ENCODE measurements around the gene PTGIR. TPM values are rescaled to one million over a fixed set of nuclear protein-coding genes. Genes with fewer than 3 reads are reported as not detected.

Gene PTGIR
- total RNA-seq, 1 donor from 2014 or later: 10.8 TPM

- intact Hi-C loops (cut with DNase I): no loop called here
- H3K27me3 ChIP-seq: no peaks in the 10 kb centered on the region
- H3K36me3 ChIP-seq: no peaks in the 10 kb centered on the region
- H3K27ac ChIP-seq: peak overlapping the region; percentile 97
- H3K4me1 ChIP-seq: peaks cover 45% of the 10 kb centered on the region
- DNase-seq (ENCODE audit: extremely low spot score in 2 of 2): peak in 1 of 2 donors; percentile 99
- no peaks in the 10 kb centered on the region for H3K9me3 ChIP-seq
- TF ChIP-seq POLR2A (IDR thresholded peaks at IDR 0.05) (peak in 1 of 2 donors; percentile 5), POLR2AphosphoS5 (IDR thresholded peaks at IDR 0.05; ENCODE audit: insufficient read depth in 1 of 2, low read depth in 1 of 2) (peak; percentile 86 to 92)
- TF ChIP-seq, protein P1, sequence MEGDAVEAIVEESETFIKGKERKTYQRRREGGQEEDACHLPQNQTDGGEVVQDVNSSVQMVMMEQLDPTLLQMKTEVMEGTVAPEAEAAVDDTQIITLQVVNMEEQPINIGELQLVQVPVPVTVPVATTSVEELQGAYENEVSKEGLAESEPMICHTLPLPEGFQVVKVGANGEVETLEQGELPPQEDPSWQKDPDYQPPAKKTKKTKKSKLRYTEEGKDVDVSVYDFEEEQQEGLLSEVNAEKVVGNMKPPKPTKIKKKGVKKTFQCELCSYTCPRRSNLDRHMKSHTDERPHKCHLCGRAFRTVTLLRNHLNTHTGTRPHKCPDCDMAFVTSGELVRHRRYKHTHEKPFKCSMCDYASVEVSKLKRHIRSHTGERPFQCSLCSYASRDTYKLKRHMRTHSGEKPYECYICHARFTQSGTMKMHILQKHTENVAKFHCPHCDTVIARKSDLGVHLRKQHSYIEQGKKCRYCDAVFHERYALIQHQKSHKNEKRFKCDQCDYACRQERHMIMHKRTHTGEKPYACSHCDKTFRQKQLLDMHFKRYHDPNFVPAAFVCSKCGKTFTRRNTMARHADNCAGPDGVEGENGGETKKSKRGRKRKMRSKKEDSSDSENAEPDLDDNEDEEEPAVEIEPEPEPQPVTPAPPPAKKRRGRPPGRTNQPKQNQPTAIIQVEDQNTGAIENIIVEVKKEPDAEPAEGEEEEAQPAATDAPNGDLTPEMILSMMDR (IDR thresholded peaks at IDR 0.05): no peak
- peak overlapping the region; percentile 99 for H3K4me3 ChIP-seq
Observed at GRCh38 chr19:46600384-46601317, 24.2 kb downstream of the PTGIR start.

DNA sequence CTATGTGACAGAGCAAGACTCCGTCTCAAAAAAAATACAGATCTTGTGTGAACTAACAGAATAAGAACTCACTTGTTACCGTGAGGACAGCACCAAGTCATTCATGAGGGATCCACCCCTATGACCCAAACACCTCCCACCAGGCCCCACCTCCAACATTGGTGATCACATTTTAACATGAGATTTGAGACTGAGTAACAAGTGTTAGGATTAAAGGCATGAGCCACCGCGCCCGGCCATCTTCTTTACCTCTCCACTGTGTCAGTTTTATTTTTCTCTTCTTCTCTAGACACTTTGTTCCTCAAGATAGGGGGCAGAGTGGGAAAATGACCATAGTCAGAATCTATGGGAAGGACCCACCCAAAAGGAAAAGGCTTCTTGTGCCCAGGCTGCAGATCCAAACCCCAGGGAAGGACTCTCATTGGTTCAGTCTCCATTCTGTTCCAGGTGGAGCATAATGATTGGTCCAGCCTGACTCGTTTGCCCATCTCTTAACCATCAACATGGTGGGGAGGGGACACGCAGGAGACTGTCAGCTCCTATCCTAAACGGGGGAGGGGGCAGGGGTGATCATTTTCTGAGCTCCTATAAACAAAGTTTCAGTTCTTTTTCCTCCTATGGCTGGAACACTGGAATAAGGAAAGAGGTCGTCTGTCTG lies 25.0 kb downstream of the PTGIR start:
- Histone ChIP-seq H3K4me3 (peak overlapping the region; percentile 99), H3K9me3 (no peaks in the 10 kb centered on the region), H3K36me3 (no peaks in the 10 kb centered on the region), H3K27me3 (no peaks in the 10 kb centered on the region), H3K27ac (peak overlapping the region; percentile 97), H3K4me1 (peaks cover 37% of the 10 kb centered on the region)
- intact Hi-C loops (cut with DNase I): no loop called here
- DNase-seq (ENCODE audit: extremely low spot score in 2 of 2): no peak
- TF ChIP-seq POLR2AphosphoS5 (IDR thresholded peaks at IDR 0.05; ENCODE audit: insufficient read depth in 1 of 2, low read depth in 1 of 2): no peak
- no peak for TF ChIP-seq POLR2A (IDR thresholded peaks at IDR 0.05)

- no peaks in the 10 kb centered on the region for H3K36me3 ChIP-seq
- peaks cover 23% of the 10 kb centered on the region for H3K4me1 ChIP-seq
- no peak overlapping the region for H3K27ac ChIP-seq
- no peak for TF ChIP-seq POLR2AphosphoS5 (IDR thresholded peaks at IDR 0.05; ENCODE audit: insufficient read depth in 1 of 2, low read depth in 1 of 2)
- TF ChIP-seq POLR2A (IDR thresholded peaks at IDR 0.05): no peak
- TF ChIP-seq, protein P1 (IDR thresholded peaks at IDR 0.05): no peak
- intact Hi-C loops (cut with DNase I): no loop called here
- H3K4me3 ChIP-seq: no peak overlapping the region
- no peaks in the 10 kb centered on the region for H3K9me3 ChIP-seq
- DNase-seq (ENCODE audit: extremely low spot score in 2 of 2): no peak
- no peaks in the 10 kb centered on the region for H3K27me3 ChIP-seq
Observed at GRCh38 chr19:46598372-46598917, 26.4 kb downstream of the PTGIR start.

GRCh38 chr19:46596008-46596407 lies 28.9 kb downstream of the PTGIR start:
- DNase-seq (ENCODE audit: extremely low spot score in 2 of 2): no peak
- no peak for TF ChIP-seq POLR2AphosphoS5 (IDR thresholded peaks at IDR 0.05; ENCODE audit: insufficient read depth in 1 of 2, low read depth in 1 of 2)
- TF ChIP-seq POLR2A (IDR thresholded peaks at IDR 0.05): no peak
- TF ChIP-seq, protein P1 (IDR thresholded peaks at IDR 0.05): no peak
- intact Hi-C loops (cut with DNase I): no loop called here
- H3K36me3 ChIP-seq: no peaks in the 10 kb centered on the region
- no peaks in the 10 kb centered on the region for H3K9me3 ChIP-seq
- H3K27ac ChIP-seq: no peak overlapping the region
- H3K4me1 ChIP-seq: peaks cover 7% of the 10 kb centered on the region
- no peaks in the 10 kb centered on the region for H3K27me3 ChIP-seq
- no peak overlapping the region for H3K4me3 ChIP-seq

DNA sequence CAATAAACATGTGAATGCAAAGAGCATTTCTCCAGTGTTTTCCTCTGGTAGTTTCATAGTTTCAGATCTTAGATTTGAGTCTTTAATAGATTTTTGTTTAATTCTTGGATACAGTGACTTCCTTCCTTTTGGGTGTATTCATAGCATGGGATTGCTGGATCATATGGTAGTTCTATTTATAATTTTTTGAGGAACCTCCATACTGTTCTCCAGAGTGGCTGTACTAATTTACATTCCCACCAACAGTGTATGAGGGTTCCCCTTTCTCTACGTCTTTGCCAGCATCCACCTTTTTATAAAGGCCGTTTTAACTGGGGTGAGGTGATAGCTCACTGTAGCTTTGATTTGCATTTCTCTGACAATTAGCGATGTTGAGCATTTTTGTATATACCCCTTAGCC lies 33.0 kb downstream of the PTGIR start:
- intact Hi-C loops (cut with DNase I): no loop called here
- no peaks in the 10 kb centered on the region for H3K9me3 ChIP-seq
- no peaks in the 10 kb centered on the region for H3K4me1 ChIP-seq

More for the DNA sequence above, 33.0 kb downstream of the PTGIR start:
- TF ChIP-seq, protein P1 (IDR thresholded peaks at IDR 0.05): no peak
- TF ChIP-seq POLR2A (IDR thresholded peaks at IDR 0.05) (no peak), POLR2AphosphoS5 (IDR thresholded peaks at IDR 0.05; ENCODE audit: insufficient read depth in 1 of 2, low read depth in 1 of 2) (no peak)
- no peaks in the 10 kb centered on the region for H3K27me3 ChIP-seq
- no peak overlapping the region for H3K4me3 ChIP-seq
- no peaks in the 10 kb centered on the region for H3K36me3 ChIP-seq
- H3K27ac ChIP-seq: no peak overlapping the region
- no peak for DNase-seq (ENCODE audit: extremely low spot score in 2 of 2)

All from vagina (tissue), 2 donors.